GM23248 (cell line): ENCODE data around the gene LOC128125822.

Source experiments
- DNase-seq: peaks from one replicate; pipeline ENCODE4 v3.0.0-alpha.2; 2015
- H2AFZ ChIP-seq: fragments of 200-600 bp; sonication (generic); 2 replicates; pipeline ENCODE4 v1.6.1; 2016; ENCODE audit warnings: antibody characterized with exemption
- H3F3A ChIP-seq: fragments of 200-600 bp; sonication (generic); 2 replicates; pipeline ENCODE4 v1.6.1; 2016; ENCODE audit warnings: mild to moderate bottlenecking, antibody characterized with exemption, mixed run types; ENCODE audit not compliant: insufficient read depth
- H3K27ac ChIP-seq: fragments of 200-600 bp; sonication (generic); 2 replicates; pipeline ENCODE4 v1.5.1; 2016; ENCODE audit warnings: mild to moderate bottlenecking
- H3K27me3 ChIP-seq: fragments of 200-600 bp; sonication (generic); replicated peaks from 2 replicates; pipeline ENCODE4 v1.6.1; 2016; ENCODE audit warnings: mild to moderate bottlenecking; ENCODE audit not compliant: insufficient read depth
- H3K36me3 ChIP-seq: fragments of 200-600 bp; sonication (generic); 2 replicates; pipeline ENCODE4 v1.6.1; 2016; ENCODE audit warnings: low read depth, mild to moderate bottlenecking
- H3K4me1 ChIP-seq: fragments of 200-600 bp; sonication (generic); 2 replicates; pipeline ENCODE4 v1.6.1; 2016; ENCODE audit warnings: mild to moderate bottlenecking; ENCODE audit not compliant: insufficient read depth
- H3K4me2 ChIP-seq: fragments of 200-600 bp; sonication (generic); one replicate; pipeline ENCODE4 v1.6.1; 2016; ENCODE audit warnings: mild to moderate bottlenecking; ENCODE audit not compliant: unreplicated experiment
- H3K4me3 ChIP-seq: fragments of 200-600 bp; sonication (generic); 2 replicates; pipeline ENCODE4 v1.5.1; 2016; ENCODE audit warnings: mild to moderate bottlenecking
- H3K79me2 ChIP-seq: fragments of 200-600 bp; sonication (generic); 2 replicates; pipeline ENCODE4 v1.6.1; 2016; ENCODE audit warnings: mild to moderate bottlenecking; ENCODE audit not compliant: insufficient read depth
- H3K9ac ChIP-seq: fragments of 200-600 bp; sonication (generic); 2 replicates; pipeline ENCODE4 v1.6.1; 2016; ENCODE audit warnings: mild to moderate bottlenecking
- H3K9me2 ChIP-seq: fragments of 200-600 bp; sonication (generic); 2 replicates; pipeline ENCODE4 v1.6.1; 2016; ENCODE audit warnings: mixed run types, mild to moderate bottlenecking, moderate library complexity; ENCODE audit not compliant: insufficient read depth
- H3K9me3 ChIP-seq: fragments of 200-600 bp; sonication (generic); one replicate; pipeline ENCODE4 v1.6.1; 2017; ENCODE audit warnings: low read depth
- H4K20me1 ChIP-seq: fragments of 200-600 bp; sonication (generic); 2 replicates; pipeline ENCODE4 v1.6.0; 2016; ENCODE audit not compliant: insufficient read depth
- EZH2 ChIP-seq: fragments of 200-600 bp; sonication (generic); IDR thresholded peaks from 2 replicates; pipeline ENCODE4 v1.6.1; 2018; ENCODE audit warnings: antibody characterized with exemption, mild to moderate bottlenecking; ENCODE audit not compliant: insufficient read depth, poor library complexity, severe bottlenecking
- EZH2phosphoT487 ChIP-seq: fragments of 200-600 bp; sonication (generic); IDR thresholded peaks from 2 replicates; pipeline ENCODE4 v1.6.1; 2018; ENCODE audit warnings: antibody characterized with exemption, moderate library complexity, mild to moderate bottlenecking, low read depth; ENCODE audit not compliant: insufficient read depth
- WGBS, 2 experiments: methylation state at CpG; one replicate each; pipeline ENCODE4 v1.1.6; 2015 to 2017; ENCODE audit warnings: low lambda C conversion rate in 2 of 2, low coverage in 1 of 2; ENCODE audit errors: missing lambda C conversion rate in 2 of 2; 5-methylcytosine and 5-hydroxymethylcytosine counted together
- in situ Hi-C: fragments of 300-500 bp; cut with MboI; formaldehyde crosslinking; loops from 2 replicates; pipeline ENCODE4 v1.15.0; 2020

Gene LOC128125822

DNA sequence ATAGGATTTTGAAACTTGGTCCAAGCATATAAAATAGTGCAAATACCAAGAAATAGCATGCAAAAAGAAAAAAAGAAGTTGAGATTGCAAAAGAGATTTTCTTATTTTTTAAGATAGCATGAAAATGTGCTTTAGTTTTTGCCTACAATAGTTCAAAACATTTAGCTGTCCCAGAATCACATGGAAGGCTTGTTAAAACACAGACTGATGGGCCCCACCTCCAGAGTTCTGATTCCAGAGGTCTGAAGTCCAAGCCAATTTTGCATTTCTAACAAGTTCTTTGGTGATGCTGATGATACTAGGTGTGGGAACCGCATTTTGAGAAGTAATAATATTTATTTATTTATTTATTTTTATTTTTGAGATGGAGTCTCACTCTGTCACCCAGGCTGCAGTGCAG, 33.7 kb upstream of the LOC128125822 start:
- Histone ChIP-seq H3F3A (no peaks in the 10 kb centered on the region), H4K20me1 (no peaks in the 10 kb centered on the region), H3K27ac (no peak overlapping the region), H3K4me3 (no peak overlapping the region), H3K36me3 (no peaks in the 10 kb centered on the region), H3K9me3 (no peaks in the 10 kb centered on the region), H2AFZ (no peak overlapping the region), H3K4me1 (no peaks in the 10 kb centered on the region), H3K27me3 (no peaks in the 10 kb centered on the region), H3K79me2 (no peaks in the 10 kb centered on the region), H3K4me2 (no peak overlapping the region), H3K9me2 (no peaks in the 10 kb centered on the region), H3K9ac (no peak overlapping the region)
- DNase-seq: no peak
- in situ Hi-C loops: no loop called here
- 38 to 63% methylated on average over 1 of the region's 1 CpG for WGBS, 2 experiments
- no peak for TF ChIP-seq EZH2phosphoT487
- TF ChIP-seq EZH2: no peak

- no peak overlapping the region for H3K9ac ChIP-seq
- H3K9me3 ChIP-seq: no peaks in the 10 kb centered on the region
- TF ChIP-seq EZH2: no peak
- TF ChIP-seq EZH2phosphoT487: no peak
- H3K4me3 ChIP-seq: no peak overlapping the region
- H3K4me2 ChIP-seq: no peak overlapping the region
- in situ Hi-C loops: no loop called here
- H3K27ac ChIP-seq: no peak overlapping the region
- H3K9me2 ChIP-seq: no peaks in the 10 kb centered on the region
- no peak for DNase-seq
- H3K36me3 ChIP-seq: no peaks in the 10 kb centered on the region
- 25 to 30% methylated on average over 1 of the region's 1 CpG for WGBS, 2 experiments
- H3K27me3 ChIP-seq: no peaks in the 10 kb centered on the region
- no peaks in the 10 kb centered on the region for H3F3A ChIP-seq
- H3K79me2 ChIP-seq: no peaks in the 10 kb centered on the region
- H3K4me1 ChIP-seq: no peaks in the 10 kb centered on the region
- H4K20me1 ChIP-seq: no peaks in the 10 kb centered on the region
- no peak overlapping the region for H2AFZ ChIP-seq
Observed at GRCh38 chr6:63543001-63543400, 29.3 kb upstream of the LOC128125822 start.

GRCh38 chr6:63543982-63544381, 28.3 kb upstream of the LOC128125822 start:
- no peak overlapping the region for H3K4me2 ChIP-seq
- WGBS, 2 experiments: 17 to 19% methylated on average over 3 of the region's 3 CpGs
- H3K9ac ChIP-seq: no peak overlapping the region
- H2AFZ ChIP-seq: no peak overlapping the region
- no peak for DNase-seq
- H4K20me1 ChIP-seq: no peaks in the 10 kb centered on the region
- H3K27me3 ChIP-seq: no peaks in the 10 kb centered on the region
- TF ChIP-seq EZH2phosphoT487 (no peak), EZH2 (no peak)
- no peaks in the 10 kb centered on the region for H3F3A ChIP-seq
- no peaks in the 10 kb centered on the region for H3K36me3 ChIP-seq
- no peaks in the 10 kb centered on the region for H3K9me2 ChIP-seq
- in situ Hi-C loops: no loop called here
- no peaks in the 10 kb centered on the region for H3K4me1 ChIP-seq
- H3K79me2 ChIP-seq: no peaks in the 10 kb centered on the region
- H3K4me3 ChIP-seq: no peak overlapping the region
- H3K27ac ChIP-seq: no peak overlapping the region
- H3K9me3 ChIP-seq: no peaks in the 10 kb centered on the region

DNA sequence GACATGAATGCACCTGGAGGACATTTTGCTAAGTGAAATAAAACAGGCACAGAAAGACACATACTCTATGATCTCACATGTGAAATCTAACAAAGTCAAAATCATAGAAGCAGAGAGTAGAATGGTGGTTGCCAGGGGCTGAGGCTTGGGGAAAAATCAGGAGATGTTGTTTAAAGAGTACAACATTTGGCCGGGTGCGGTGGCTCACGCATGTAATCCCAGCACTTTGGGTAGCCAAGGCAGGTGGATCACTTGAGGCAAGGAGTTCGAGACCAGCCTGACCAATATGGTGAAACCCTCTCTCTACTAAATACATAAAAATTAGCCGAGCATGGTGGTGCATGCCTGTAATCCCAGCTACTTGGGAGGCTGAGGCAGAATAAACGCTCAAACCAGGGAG, 26.0 kb upstream of the LOC128125822 start:
- H2AFZ ChIP-seq: no peak overlapping the region
- no peak overlapping the region for H3K27ac ChIP-seq
- no peaks in the 10 kb centered on the region for H3F3A ChIP-seq
- no peak for DNase-seq
- H3K4me2 ChIP-seq: no peak overlapping the region
- H3K9me2 ChIP-seq: no peaks in the 10 kb centered on the region
- TF ChIP-seq EZH2 (no peak), EZH2phosphoT487 (no peak)
- H3K36me3 ChIP-seq: no peaks in the 10 kb centered on the region
- no peaks in the 10 kb centered on the region for H4K20me1 ChIP-seq
- H3K9me3 ChIP-seq: no peaks in the 10 kb centered on the region
- no peak overlapping the region for H3K9ac ChIP-seq
- 74 to 78% methylated on average over 6 of the region's 6 CpGs for WGBS, 2 experiments
- no peaks in the 10 kb centered on the region for H3K4me1 ChIP-seq
- in situ Hi-C loops: no loop called here
- no peak overlapping the region for H3K4me3 ChIP-seq
- no peaks in the 10 kb centered on the region for H3K79me2 ChIP-seq
- H3K27me3 ChIP-seq: no peaks in the 10 kb centered on the region

GRCh38 chr6:63546697-63547096, 25.6 kb upstream of the LOC128125822 start:
- no peaks in the 10 kb centered on the region for H3F3A ChIP-seq
- no peaks in the 10 kb centered on the region for H3K4me1 ChIP-seq
- TF ChIP-seq EZH2phosphoT487 (no peak), EZH2 (no peak)
- H4K20me1 ChIP-seq: no peaks in the 10 kb centered on the region
- no peaks in the 10 kb centered on the region for H3K9me2 ChIP-seq
- H3K4me3 ChIP-seq: no peak overlapping the region
- H3K79me2 ChIP-seq: no peaks in the 10 kb centered on the region
- H3K27me3 ChIP-seq: no peaks in the 10 kb centered on the region
- no peak overlapping the region for H3K27ac ChIP-seq
- no peak overlapping the region for H3K9ac ChIP-seq
- DNase-seq: no peak
- no peak overlapping the region for H3K4me2 ChIP-seq
- in situ Hi-C loops: no loop called here
- 83 to 89% methylated on average over 1 of the region's 1 CpG for WGBS, 2 experiments
- H3K9me3 ChIP-seq: no peaks in the 10 kb centered on the region
- no peak overlapping the region for H2AFZ ChIP-seq
- H3K36me3 ChIP-seq: no peaks in the 10 kb centered on the region
